KMS-11 (cell line): ENCODE data around the gene CHAMP1.

ENCODE experiments used
- H2AFZ ChIP-seq: fragments of 200-600 bp; sonication (generic); 2 replicates; pipeline ENCODE4 v1.6.1; 2016; ENCODE audit warnings: antibody characterized with exemption, mixed run types, low read depth
- H3K27ac ChIP-seq: fragments of 200-600 bp; sonication (generic); 2 replicates; pipeline ENCODE4 v1.6.1; 2016; ENCODE audit warnings: mild to moderate bottlenecking, mixed run types
- H3K27me3 ChIP-seq: fragments of 200-600 bp; sonication (generic); 2 replicates; pipeline ENCODE4 v1.6.1; 2017; ENCODE audit warnings: mild to moderate bottlenecking, low read depth, mixed run types, moderate library complexity; ENCODE audit not compliant: insufficient read depth
- H3K36me3 ChIP-seq: fragments of 200-600 bp; sonication (generic); 2 replicates; pipeline ENCODE4 v1.6.1; 2017; ENCODE audit warnings: mild to moderate bottlenecking, mixed run types; ENCODE audit not compliant: insufficient read depth
- H3K4me1 ChIP-seq: fragments of 200-600 bp; sonication (generic); 2 replicates; pipeline ENCODE4 v1.6.1; 2016; ENCODE audit warnings: mild to moderate bottlenecking, low read depth, mixed run types; ENCODE audit not compliant: poor library complexity, severe bottlenecking
- H3K4me2 ChIP-seq: fragments of 200-600 bp; sonication (generic); 2 replicates; pipeline ENCODE4 v1.7.0; 2016; ENCODE audit warnings: mild to moderate bottlenecking, mixed run types
- H3K4me3 ChIP-seq: fragments of 200-600 bp; sonication (generic); IDR thresholded peaks from 2 replicates; pipeline ENCODE4 v1.6.1; 2017; ENCODE audit warnings: low read depth, low read length, mixed read lengths; ENCODE audit not compliant: insufficient read depth
- H3K79me2 ChIP-seq: fragments of 200-600 bp; sonication (generic); 2 replicates; pipeline ENCODE4 v1.6.1; 2016; ENCODE audit warnings: low read depth, mixed run types; ENCODE audit not compliant: insufficient read depth
- H3K9ac ChIP-seq: fragments of 200-600 bp; sonication (generic); 2 replicates; pipeline ENCODE4 v1.6.1; 2016; ENCODE audit warnings: mild to moderate bottlenecking, mixed run types
- H4K20me1 ChIP-seq: fragments of 200-600 bp; sonication (generic); 2 replicates; pipeline ENCODE4 v1.6.1; 2016; ENCODE audit warnings: mild to moderate bottlenecking, mixed run types; ENCODE audit not compliant: insufficient read depth
- CTCF ChIP-seq: fragments of 200-600 bp; sonication (generic); conservative IDR thresholded peaks from 2 replicates; pipeline ENCODE4 v1.6.1; 2017; ENCODE audit warnings: low read depth, mild to moderate bottlenecking, antibody characterized with exemption, low read length, moderate library complexity, mixed read lengths

CHAMP1 gene

GRCh38 chr13:114315074-114315785 lies 927 bp downstream of the CHAMP1 start:
- Histone ChIP-seq H3K4me2 (peak overlapping the region; percentile 96), H3K9ac (peak overlapping the region; percentile 75), H3K79me2 (peaks cover 63% of the 10 kb centered on the region), H3K4me1 (peaks cover 50% of the 10 kb centered on the region), H3K27ac (peak overlapping the region; percentile 78), H2AFZ (peak overlapping the region; percentile 84; the same call in 1 of the 2 replicates), H3K36me3 (no peaks in the 10 kb centered on the region), H3K27me3 (no peaks in the 10 kb centered on the region), H3K4me3 (no peak overlapping the region), H4K20me1 (no peaks in the 10 kb centered on the region; the same call in 1 of the 2 replicates)
- no peak for TF ChIP-seq CTCF

GRCh38 chr13:114318624-114319023 lies 4.3 kb downstream of the CHAMP1 start:
- no peak for TF ChIP-seq CTCF
- no peak overlapping the region for H3K27ac ChIP-seq
- no peaks in the 10 kb centered on the region for H3K27me3 ChIP-seq
- H3K4me3 ChIP-seq, result no peak overlapping the region
- no peaks in the 10 kb centered on the region; the same call in 1 of the 2 replicates for H3K36me3 ChIP-seq
- H3K4me2 ChIP-seq, result no peak overlapping the region
- no peak overlapping the region for H3K9ac ChIP-seq
- H3K4me1 ChIP-seq, result peaks cover 20% of the 10 kb centered on the region
- H3K79me2 ChIP-seq, result peaks cover 59% of the 10 kb centered on the region
- H4K20me1 ChIP-seq, result no peaks in the 10 kb centered on the region; the same call in 1 of the 2 replicates
- no peak overlapping the region for H2AFZ ChIP-seq

- Histone ChIP-seq H3K36me3 (peaks cover 4% of the 10 kb centered on the region; the same call in 1 of the 2 replicates), H3K4me1 (peaks cover 20% of the 10 kb centered on the region), H3K9ac (no peak overlapping the region), H4K20me1 (no peaks in the 10 kb centered on the region; the same call in 1 of the 2 replicates), H3K79me2 (peaks cover 58% of the 10 kb centered on the region), H3K27ac (no peak overlapping the region), H3K27me3 (no peaks in the 10 kb centered on the region), H3K4me3 (no peak overlapping the region), H3K4me2 (no peak overlapping the region), H2AFZ (no peak overlapping the region)
- TF ChIP-seq CTCF, result no peak
Measured at GRCh38 chr13:114319441-114319913, 5.2 kb downstream of the CHAMP1 start.

GRCh38 chr13:114320065-114320464 lies 5.8 kb downstream of the CHAMP1 start:
- no peaks in the 10 kb centered on the region; the same call in 1 of the 2 replicates for H4K20me1 ChIP-seq

More at GRCh38 chr13:114320065-114320464, 5.8 kb downstream of the CHAMP1 start:
- Histone ChIP-seq H3K4me2 (no peak overlapping the region), H3K79me2 (peaks cover 55% of the 10 kb centered on the region), H3K9ac (no peak overlapping the region), H3K27me3 (no peaks in the 10 kb centered on the region), H2AFZ (no peak overlapping the region), H3K4me3 (no peak overlapping the region), H3K27ac (no peak overlapping the region), H3K4me1 (peaks cover 16% of the 10 kb centered on the region), H3K36me3 (peaks cover 6% of the 10 kb centered on the region; the same call in 1 of the 2 replicates)
- TF ChIP-seq CTCF, result no peak
